AG04450 (cell line): Measurements from ENCODE around the gene KY. TPM values are rescaled to one million over a fixed set of nuclear protein-coding genes. Genes with fewer than 3 reads are reported as not detected.
"Not testable (repeated sequence)": the region's sequence is repeated elsewhere in the genome, so short reads cannot be mapped to it uniquely, and the experiment has no call there.

Experiments used
- CTCF ChIA-PET: fragments of 300-600, 350-600 bp; formaldehyde crosslinking; extraction: SDS; loops from one replicate; lab custom pipeline; 2022; ENCODE audit warnings: antibody characterized with exemption, inconsistent platforms; lab: Charles Lee
- POLR2A ChIA-PET: fragments of 350-600 bp; formaldehyde crosslinking; extraction: SDS; loops from one replicate; lab custom pipeline; 2021; ENCODE audit warnings: antibody characterized with exemption, inconsistent platforms; lab: Yijun Ruan, JAX
- DNase-seq: peaks from one replicate; pipeline ENCODE4 v3.0.0-alpha.2; 2011; ENCODE audit warnings: low read depth, low spot score
- H3K27ac ChIP-seq: one replicate; pipeline ENCODE4 v1.5.1; 2012; ENCODE audit warnings: low read depth, low read length, control low read depth
- H3K27me3 ChIP-seq: one replicate; pipeline ENCODE4 v1.6.0; 2012; ENCODE audit warnings: low read length; ENCODE audit not compliant: control insufficient read depth, insufficient read depth
- H3K4me3 ChIP-seq: 2 replicates; pipeline ENCODE4 v1.5.1; 2011; ENCODE audit warnings: mild to moderate bottlenecking, low read depth, low read length, control low read depth
- H3K9me3 ChIP-seq: 2 replicates; pipeline ENCODE4 v1.5.1; 2012; ENCODE audit warnings: low read length; ENCODE audit not compliant: control insufficient read depth, insufficient read depth
- CTCF ChIP-seq: IDR thresholded peaks from 2 replicates; pipeline ENCODE4 v1.5.1; 2011; ENCODE audit warnings: low read depth, low read length, control low read depth, inconsistent platforms
- polyA plus RNA-seq: library from polyadenylated mRNA; depleted of rRNA; stranded (reverse); fragments of >200 nt; gene quantifications from 2 replicates; pipeline ENCODE4 v1.2.3, GENCODE V29; 2011

KY gene
- polyA plus RNA-seq, 1 experiment: 0.04 TPM

GRCh38 chr3:134600206-134600605 is 50.6 kb downstream of the KY start:
- POLR2A ChIA-PET: no interaction called here

GRCh38 chr3:134598763-134599545 is 51.9 kb downstream of the KY start:
- CTCF ChIA-PET: interaction anchor here (0.5 to 7.8 kb wide), 5 partner anchors 8 to 196 kb away, joined by 3 to 131 read pairs (median 9); partner anchors contain the start of gene EPHB1
- no peak for TF ChIP-seq CTCF
- DNase-seq: no peak
- H3K4me3 ChIP-seq: no peak overlapping the region
- no peaks in the 10 kb centered on the region for H3K9me3 ChIP-seq
- peaks cover 15% of the 10 kb centered on the region for H3K27me3 ChIP-seq
- no peak overlapping the region for H3K27ac ChIP-seq
- POLR2A ChIA-PET: no interaction called here

More at GRCh38 chr3:134600206-134600605, 50.6 kb downstream of the KY start:
- no peak for DNase-seq
- TF ChIP-seq CTCF: no peak
- Histone ChIP-seq H3K4me3 (no peak overlapping the region), H3K27me3 (peaks cover 9% of the 10 kb centered on the region), H3K9me3 (no peaks in the 10 kb centered on the region), H3K27ac (no peak overlapping the region)
- CTCF ChIA-PET: interaction anchor here (0.6 to 7.8 kb wide), 35 partner anchors 8 to 1295 kb away, joined by 3 to 131 read pairs (median 4); partner anchors contain the start of gene KY

- ChIA-PET CTCF (interaction anchor here (0.5 to 7.8 kb wide), 2 partner anchors 158 to 908 kb away, joined by 3 to 131 read pairs; no protein-coding TSS in a partner anchor), POLR2A (no interaction called here)
- TF ChIP-seq CTCF: no peak
- Histone ChIP-seq H3K4me3 (no peak overlapping the region), H3K9me3 (no peaks in the 10 kb centered on the region), H3K27me3 (peaks cover 17% of the 10 kb centered on the region), H3K27ac (no peak overlapping the region)
- DNase-seq: no peak
These were observed 53.3 kb downstream of the KY start for GRCh38 chr3:134597390-134597970.

GRCh38 chr3:134594986-134595385 is 55.8 kb downstream of the KY start:
- H3K27ac ChIP-seq, POLR2A ChIA-PET, H3K9me3 ChIP-seq, H3K4me3 ChIP-seq, DNase-seq: not testable (repeated sequence)
- CTCF ChIA-PET: interaction anchor here (0.6 to 1.7 kb wide), 2 partner anchors 39 to 160 kb away, joined by 3 to 7 read pairs; no protein-coding TSS in a partner anchor
- H3K27me3 ChIP-seq: peaks cover 23% of the 10 kb centered on the region

GRCh38 chr3:134594331-134594741 is 56.5 kb downstream of the KY start:
- Histone ChIP-seq H3K9me3 (no peaks in the 10 kb centered on the region), H3K27me3 (peaks cover 23% of the 10 kb centered on the region), H3K4me3 (no peak overlapping the region), H3K27ac (no peak overlapping the region)
- no peak for TF ChIP-seq CTCF
- ChIA-PET POLR2A (no interaction called here), CTCF (interaction anchor here (0.6 to 2.0 kb wide), 3 partner anchors 38 to 160 kb away, joined by 3 to 7 read pairs (median 5); no protein-coding TSS in a partner anchor)
- no peak for DNase-seq
